IPS-18a (cell line): ENCODE results near the gene CMC1.
"Not testable (repeated sequence)": the region's sequence is repeated elsewhere in the genome, so short reads cannot be mapped to it uniquely, and the experiment has no call there.

Experiments
- H3K27ac ChIP-seq: one replicate; pipeline ENCODE4 v1.5.1; 2013; ENCODE audit warnings: low read length
- H3K27me3 ChIP-seq: one replicate; pipeline ENCODE4 v1.6.1; 2013; ENCODE audit warnings: mild to moderate bottlenecking, low read length; ENCODE audit not compliant: control insufficient read depth, insufficient read depth
- H3K36me3 ChIP-seq: one replicate; pipeline ENCODE4 v1.6.1; 2013; ENCODE audit warnings: low read depth, low read length; ENCODE audit not compliant: control insufficient read depth
- H3K4me1 ChIP-seq: one replicate; pipeline ENCODE4 v1.6.1; 2013; ENCODE audit warnings: low read depth, low read length; ENCODE audit not compliant: control insufficient read depth
- H3K4me3 ChIP-seq: one replicate; pipeline ENCODE4 v1.5.1; 2013; ENCODE audit warnings: low read length
- H3K9ac ChIP-seq: one replicate; pipeline ENCODE4 v1.6.1; 2013; ENCODE audit warnings: mild to moderate bottlenecking, low read length, moderate library complexity
- H3K9me3 ChIP-seq: one replicate; pipeline ENCODE4 v1.6.1; 2013; ENCODE audit warnings: low read depth, low read length; ENCODE audit not compliant: control insufficient read depth

CMC1 gene

DNA sequence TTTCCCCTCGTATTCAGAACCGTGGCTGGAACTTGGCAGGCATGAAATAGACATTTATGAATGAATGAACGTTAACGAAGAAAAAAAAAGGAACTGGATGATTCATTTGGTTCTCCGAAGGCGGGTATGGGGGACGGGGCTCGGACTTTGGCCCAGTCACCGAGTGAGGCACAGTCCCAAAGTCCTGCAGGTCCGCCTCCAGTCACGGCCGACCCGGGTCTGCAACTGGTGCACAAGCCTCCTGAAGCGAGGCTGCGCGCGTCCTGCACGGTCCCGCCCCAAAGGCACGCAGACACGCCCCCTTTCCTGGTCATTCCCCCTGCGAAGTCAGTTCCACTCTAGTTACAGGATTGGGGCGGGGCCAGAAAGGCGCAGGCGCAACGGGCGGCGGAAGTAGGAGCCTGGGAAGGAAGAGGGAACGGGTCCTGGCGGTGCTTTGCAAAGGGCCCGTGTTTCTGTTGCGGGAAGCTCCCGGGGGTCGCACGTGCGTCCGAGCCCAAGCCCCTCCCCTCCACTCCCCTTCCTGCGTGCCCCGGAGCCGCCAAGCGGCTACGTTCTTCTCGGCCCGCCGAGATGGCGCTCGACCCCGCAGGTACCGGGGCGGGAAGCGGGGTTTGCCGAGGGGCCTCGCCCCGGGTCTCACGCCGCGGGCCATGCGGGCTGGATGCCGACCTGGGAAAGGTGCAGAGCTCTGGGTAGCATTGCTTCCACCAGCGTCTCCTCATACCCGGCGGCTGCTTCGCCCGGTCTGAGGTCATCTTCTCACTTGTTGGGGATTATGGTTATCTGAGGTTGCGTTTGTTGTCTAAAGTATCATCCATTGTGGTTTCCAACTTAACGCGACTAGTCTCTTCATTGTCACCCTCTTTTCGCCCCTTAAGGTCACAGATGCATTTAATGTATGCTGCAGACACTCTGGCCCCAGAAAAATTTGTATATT, at the start of gene CMC1:
TSS of gene CMC1 (plus strand) at position 399 of the 940 bp plus-strand sequence. CDS start at position 574, 175 bp downstream.
- Histone ChIP-seq H3K9ac (peak within 1 kb of the TSS; percentile 86), H3K4me1 (peaks cover 29% of the 10 kb centered on the region)

GRCh38 chr3:28198161-28198560, 43.3 kb upstream of the CMC1 start:
- H3K9me3 ChIP-seq: no peaks in the 10 kb centered on the region
- no peak overlapping the region for H3K27ac ChIP-seq
- no peaks in the 10 kb centered on the region for H3K4me1 ChIP-seq
- no peaks in the 10 kb centered on the region for H3K27me3 ChIP-seq
- no peaks in the 10 kb centered on the region for H3K36me3 ChIP-seq
- H3K9ac ChIP-seq: no peak overlapping the region
- no peak overlapping the region for H3K4me3 ChIP-seq

More for the DNA sequence above, at the start of gene CMC1:
- Histone ChIP-seq H3K9me3 (no peaks in the 10 kb centered on the region), H3K27me3 (no peaks in the 10 kb centered on the region), H3K27ac (peak within 1 kb of the TSS; percentile 78), H3K36me3 (no peaks in the 10 kb centered on the region), H3K4me3 (peak within 1 kb of the TSS; percentile 86)

DNA sequence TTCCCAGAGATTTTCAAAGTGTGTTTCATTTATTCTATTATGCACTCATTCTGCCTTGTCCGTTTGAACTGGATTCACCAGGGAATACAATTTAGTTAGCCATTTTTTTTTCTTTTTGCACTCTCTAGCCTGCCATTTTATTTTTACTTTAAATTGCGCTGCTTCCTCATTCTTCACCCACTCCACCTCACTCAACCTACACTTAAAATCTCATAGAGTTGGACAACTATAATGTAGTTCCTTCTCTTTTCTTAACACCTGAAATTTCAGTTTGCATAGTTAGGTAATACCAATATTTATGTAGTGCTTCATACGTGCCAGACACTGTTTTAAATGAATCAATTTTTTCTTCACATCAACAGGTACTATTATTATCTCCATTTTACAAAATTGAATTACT, 42.4 kb upstream of the CMC1 start:
- Histone ChIP-seq H3K4me3 (no peak overlapping the region), H3K9ac (no peak overlapping the region), H3K27me3 (no peaks in the 10 kb centered on the region), H3K4me1 (no peaks in the 10 kb centered on the region), H3K36me3 (no peaks in the 10 kb centered on the region), H3K9me3 (no peaks in the 10 kb centered on the region), H3K27ac (no peak overlapping the region)

GRCh38 chr3:28199643-28200042, 41.8 kb upstream of the CMC1 start:
- H3K27me3 ChIP-seq, H3K27ac ChIP-seq, H3K36me3 ChIP-seq, H3K4me3 ChIP-seq, H3K9ac ChIP-seq, H3K9me3 ChIP-seq, H3K4me1 ChIP-seq: not testable (repeated sequence)

- not testable (repeated sequence) for H3K4me3 ChIP-seq, H3K27me3 ChIP-seq, H3K36me3 ChIP-seq, H3K27ac ChIP-seq, H3K4me1 ChIP-seq, H3K9me3 ChIP-seq, H3K9ac ChIP-seq
Observed at GRCh38 chr3:28200366-28200848, 41.0 kb upstream of the CMC1 start.

- H3K9ac ChIP-seq: no peak overlapping the region
- no peak overlapping the region for H3K27ac ChIP-seq
- H3K4me3 ChIP-seq: no peak overlapping the region
- no peaks in the 10 kb centered on the region for H3K27me3 ChIP-seq
- H3K4me1 ChIP-seq: no peaks in the 10 kb centered on the region
- no peaks in the 10 kb centered on the region for H3K36me3 ChIP-seq
- no peaks in the 10 kb centered on the region for H3K9me3 ChIP-seq
Observed at GRCh38 chr3:28206479-28206878, 34.9 kb upstream of the CMC1 start.

DNA sequence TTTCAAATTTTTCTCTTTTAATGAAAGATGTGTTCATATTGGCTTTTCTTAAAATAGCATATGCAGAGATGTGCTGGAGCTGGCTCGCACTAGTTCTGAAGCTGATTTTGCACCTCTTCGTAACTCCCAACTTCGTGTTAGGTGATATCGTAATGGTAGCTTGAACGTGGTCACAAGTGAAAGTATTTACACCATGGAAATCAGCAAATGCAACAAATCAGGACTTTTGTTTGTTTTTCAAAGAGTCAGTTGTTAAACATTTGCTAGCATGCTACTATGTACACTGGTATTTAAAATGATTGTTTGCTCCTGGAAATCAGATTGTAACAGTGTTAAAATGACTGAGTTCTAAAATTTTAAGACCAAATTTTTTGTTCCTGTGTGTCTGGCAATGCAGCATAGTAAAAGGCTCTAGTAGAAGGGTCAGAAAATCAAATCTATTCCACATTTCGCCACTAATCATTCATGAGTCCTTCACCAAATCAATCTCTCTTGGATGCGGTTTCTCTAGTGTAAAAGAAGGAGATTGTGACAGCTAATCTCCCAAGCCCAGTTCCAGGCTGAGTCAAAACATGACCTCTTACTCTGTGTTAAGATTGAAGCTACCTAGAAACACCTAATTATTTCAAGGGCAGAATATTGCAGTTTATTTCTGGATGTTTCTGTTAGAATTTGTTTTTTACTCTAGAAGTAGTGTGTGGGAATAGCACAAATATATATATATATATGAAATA, 34.3 kb upstream of the CMC1 start:
- no peaks in the 10 kb centered on the region for H3K4me1 ChIP-seq
- H3K36me3 ChIP-seq: no peaks in the 10 kb centered on the region
- H3K9me3 ChIP-seq: no peaks in the 10 kb centered on the region
- H3K27me3 ChIP-seq: no peaks in the 10 kb centered on the region
- H3K4me3 ChIP-seq: no peak overlapping the region
- no peak overlapping the region for H3K9ac ChIP-seq
- H3K27ac ChIP-seq: no peak overlapping the region

DNA sequence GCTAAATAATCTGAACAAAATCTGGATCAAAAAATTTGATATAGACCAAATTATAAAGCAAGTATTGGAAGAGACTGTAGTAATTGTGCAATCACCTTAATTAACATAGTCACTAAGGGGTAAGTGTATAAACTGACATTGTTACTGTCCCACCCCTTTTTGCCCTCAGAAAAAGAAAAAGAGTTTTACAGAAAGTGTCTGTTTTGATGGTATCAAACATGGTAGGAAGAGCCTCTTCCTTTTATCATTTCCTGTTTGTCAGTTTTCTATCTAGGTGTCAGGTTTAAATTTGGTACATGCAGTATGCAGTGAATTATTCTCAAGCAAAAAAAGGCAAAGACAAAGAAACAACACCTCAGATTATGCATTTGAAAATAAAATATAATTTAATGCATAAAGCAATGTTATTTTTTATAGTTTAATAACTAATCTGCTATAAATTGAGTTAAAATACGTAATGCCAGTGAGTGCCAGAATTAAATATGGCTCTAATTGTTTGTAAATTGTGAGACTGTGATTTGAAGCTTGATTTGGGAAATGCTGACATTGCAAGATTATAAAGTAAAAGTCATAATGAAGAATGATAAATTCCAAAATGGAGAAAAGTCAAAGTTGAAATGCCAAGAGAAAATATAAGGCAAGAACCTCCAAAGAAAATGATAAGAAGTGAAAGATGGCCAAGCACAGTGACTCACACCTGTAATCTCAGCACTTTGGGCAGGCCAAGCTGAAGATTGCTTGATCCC, 30.3 kb upstream of the CMC1 start:
- Histone ChIP-seq H3K9ac (no peak overlapping the region), H3K27ac (no peak overlapping the region)

DNA sequence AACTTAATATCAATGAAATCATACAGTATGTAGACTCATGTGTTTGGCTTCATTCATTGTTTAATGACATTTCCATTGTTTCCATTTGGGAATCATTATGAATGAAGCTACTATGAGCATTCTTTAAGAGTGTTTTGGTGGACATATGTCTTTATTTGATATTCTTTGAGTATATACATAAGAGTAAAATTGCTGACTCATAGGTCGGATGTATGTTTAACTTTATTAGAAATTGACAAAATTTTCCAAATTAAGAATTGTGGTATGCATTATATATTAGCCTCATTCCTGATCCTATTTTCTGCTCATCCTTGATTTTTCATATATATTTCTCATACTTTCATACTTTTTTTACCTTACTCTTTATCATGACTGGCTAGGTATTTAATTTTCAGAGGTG, 28.7 kb upstream of the CMC1 start:
- Histone ChIP-seq H3K27ac (no peak overlapping the region), H3K4me1 (no peaks in the 10 kb centered on the region), H3K4me3 (no peak overlapping the region), H3K36me3 (no peaks in the 10 kb centered on the region), H3K9me3 (no peaks in the 10 kb centered on the region), H3K27me3 (no peaks in the 10 kb centered on the region), H3K9ac (no peak overlapping the region)

More for the DNA sequence above, 30.3 kb upstream of the CMC1 start:
- Histone ChIP-seq H3K9me3 (no peaks in the 10 kb centered on the region), H3K36me3 (no peaks in the 10 kb centered on the region), H3K27me3 (no peaks in the 10 kb centered on the region), H3K4me3 (no peak overlapping the region), H3K4me1 (no peaks in the 10 kb centered on the region)

DNA sequence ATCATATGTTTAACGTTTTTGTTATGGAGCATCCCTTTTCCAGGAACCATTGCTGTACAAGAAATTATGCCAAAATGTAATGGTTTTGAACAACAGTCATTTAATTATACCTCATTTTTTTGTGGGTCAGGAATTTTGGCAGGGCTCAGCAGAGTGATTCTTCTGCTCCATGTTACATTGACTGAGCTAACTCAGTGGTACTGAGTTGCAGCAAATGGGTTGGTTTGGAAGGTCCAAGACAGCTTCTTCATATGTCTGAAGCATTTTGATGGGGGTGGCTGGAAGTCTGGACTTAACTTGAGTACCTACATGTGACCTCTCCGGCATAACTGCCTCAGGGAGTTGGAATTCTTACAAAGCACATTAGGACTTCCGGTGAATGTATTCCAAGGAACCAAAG, 26.0 kb upstream of the CMC1 start:
- no peaks in the 10 kb centered on the region for H3K36me3 ChIP-seq
- H3K4me3 ChIP-seq: no peak overlapping the region
- H3K27ac ChIP-seq: no peak overlapping the region
- no peaks in the 10 kb centered on the region for H3K27me3 ChIP-seq
- H3K9me3 ChIP-seq: no peaks in the 10 kb centered on the region
- no peak overlapping the region for H3K9ac ChIP-seq
- H3K4me1 ChIP-seq: no peaks in the 10 kb centered on the region
